T-cell (primary cell): ENCODE measurements around the gene JDP2. TPM values are rescaled to one million over a fixed set of nuclear protein-coding genes. Genes with fewer than 3 reads are reported as not detected.

Experiments
- ATAC-seq, 4 experiments: fragments of 200-7000 bp in 3 of 4; fragments of 150-1000 bp in 1 of 4; cut with Tn5 transposase; replicated peaks in 1 of 4; 1 replicate in 3 of 4; 2 replicates in 1 of 4; pipeline ENCODE4 v1.10.0; 2021; ENCODE audit warnings: moderate library complexity in 3 of 4, mild to moderate bottlenecking in 2 of 4, moderate number of reproducible peaks in 1 of 4
- CTCF ChIA-PET, 2 donors: fragments of 300-600 bp; sonication (Branson Sonifier 250); formaldehyde crosslinking; loops; one replicate each; lab custom pipeline; 2022; ENCODE audit warnings: antibody characterized with exemption in 2 of 2; lab: Charles Lee
- POLR2A ChIA-PET, 2 donors: fragments of 300-600 bp; sonication (Branson Sonifier 250); formaldehyde crosslinking; loops; one replicate each; lab custom pipeline; 2022; ENCODE audit warnings: antibody characterized with exemption in 2 of 2; lab: Charles Lee
- DNase-seq, 35 experiments: peaks; one replicate each; pipeline versions ENCODE4 v3.0.0 to v3.0.0-alpha.2; 2013 to 2023
- H3K27ac ChIP-seq: one replicate; pipeline ENCODE4 v1.5.1; 2013; ENCODE audit warnings: low read length
- H3K27me3 ChIP-seq, 2 experiments: replicated peaks in 1 of 2; 1 replicate in 1 of 2; 2 replicates in 1 of 2; pipeline versions ENCODE4 v1.6.1 to v1.7.0; 2013; ENCODE audit warnings: low read length in 1 of 2, mixed read lengths in 1 of 2; ENCODE audit not compliant: control insufficient read depth in 2 of 2, insufficient read depth in 2 of 2; ENCODE audit errors: extremely low read depth in 1 of 2
- H3K36me3 ChIP-seq, 2 donors: 1 replicate in 1 of 2; 2 replicates in 1 of 2; pipeline versions ENCODE4 v1.6.1 to v1.7.0; 2013; ENCODE audit warnings: low read length in 1 of 2; ENCODE audit not compliant: control insufficient read depth in 2 of 2, insufficient read depth in 1 of 2; ENCODE audit errors: extremely low read depth in 1 of 2
- H3K4me1 ChIP-seq, 2 experiments: 1 replicate in 1 of 2; 2 replicates in 1 of 2; pipeline versions ENCODE4 v1.6.1 to v1.7.0; 2013; ENCODE audit warnings: low read length in 2 of 2, mixed read lengths in 1 of 2; ENCODE audit not compliant: insufficient read depth in 2 of 2, control insufficient read depth in 1 of 2; ENCODE audit errors: extremely low read depth in 1 of 2
- H3K4me3 ChIP-seq, 2 donors: 1 replicate in 1 of 2; 2 replicates in 1 of 2; pipeline versions ENCODE4 v1.5.1 to v1.7.0; 2013; ENCODE audit warnings: mild to moderate bottlenecking in 2 of 2, low read length in 1 of 2, moderate library complexity in 1 of 2; ENCODE audit not compliant: control insufficient read depth in 1 of 2; ENCODE audit errors: extremely low read depth in 1 of 2
- H3K9me3 ChIP-seq: 2 replicates; pipeline ENCODE4 v1.7.0; 2013
- H3K27ac Mint-ChIP-seq, 2 donors: one replicate each; pipeline ENCODE4 v1.8.0; 2020 to 2021; ENCODE audit warnings: mild to moderate bottlenecking in 2 of 2, mixed read lengths in 2 of 2
- H3K27me3 Mint-ChIP-seq, 2 donors: one replicate each; pipeline ENCODE4 v1.8.0; 2021 to 2022; ENCODE audit warnings: mixed read lengths in 2 of 2
- H3K36me3 Mint-ChIP-seq: one replicate; pipeline ENCODE4 v1.8.0; 2021; ENCODE audit warnings: mixed read lengths
- H3K4me1 Mint-ChIP-seq, 3 donors: one replicate each; pipeline ENCODE4 v1.8.0; 2020 to 2022; ENCODE audit warnings: mixed read lengths in 3 of 3, mild to moderate bottlenecking in 1 of 3
- H3K4me3 Mint-ChIP-seq, 3 donors: one replicate each; pipeline ENCODE4 v1.8.0; 2020 to 2022; ENCODE audit warnings: mild to moderate bottlenecking in 3 of 3, mixed read lengths in 3 of 3, moderate library complexity in 3 of 3
- H3K9me3 Mint-ChIP-seq, 3 donors: one replicate each; pipeline ENCODE4 v1.8.0; 2020 to 2022; ENCODE audit warnings: mixed read lengths in 3 of 3
- WGBS: methylation state at CpG from one replicate; pipeline ENCODE4 v1.1.5; 2013; ENCODE audit warnings: missing lambda C conversion rate; ENCODE audit not compliant: insufficient coverage; 5-methylcytosine and 5-hydroxymethylcytosine counted together
- total RNA-seq, 35 experiments: library from RNA in 6 of 35; stranded (reverse) in 6 of 35; fragments of 120-200 nt in 1 of 35; gene quantifications; one replicate each; pipeline versions ENCODE4 v1.2.1 to v1.2.4 and lab custom pipeline; 2013 to 2026

JDP2 gene
- total RNA-seq, 5 donors from 2014 or later (not counting 1 experiment from before 2014, with no cell fraction given), result 0.45 to 0.93 (median 0.76) TPM

DNA sequence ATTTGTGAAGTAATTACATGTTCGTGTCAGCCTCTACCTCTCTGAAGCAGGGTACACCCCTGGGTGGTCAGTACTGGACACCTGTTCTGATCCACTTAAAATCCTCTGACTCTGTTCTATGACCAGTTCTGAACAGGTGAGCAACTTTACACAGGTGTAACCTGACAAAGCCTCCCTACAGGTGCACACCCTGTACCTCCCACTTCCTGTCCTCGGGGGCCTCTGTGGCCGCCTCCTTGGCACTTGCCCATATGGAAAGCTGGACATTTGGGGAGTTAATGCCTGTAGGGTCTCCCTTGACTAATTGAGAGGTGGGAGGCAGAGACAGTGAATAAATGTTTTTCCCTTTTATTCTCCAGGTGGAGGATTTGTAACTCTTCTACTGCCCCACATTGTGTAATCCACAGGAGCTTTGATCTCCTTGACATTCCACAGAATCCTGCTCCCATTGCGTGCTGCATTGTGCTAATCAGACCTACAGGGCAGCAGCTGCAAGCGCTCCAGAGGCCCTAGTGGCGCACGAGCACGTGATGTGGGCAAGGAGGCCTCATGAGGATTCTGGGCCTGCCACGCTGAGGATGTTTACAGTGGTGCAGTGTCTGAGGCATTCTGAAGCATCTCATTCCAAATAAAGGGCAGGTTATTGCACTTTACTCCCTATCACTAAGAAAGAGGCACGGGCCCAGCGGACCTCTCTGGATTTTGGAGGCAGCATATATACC lies 48.6 kb downstream of the JDP2 start:
- Mint-ChIP-seq H3K36me3 (no peaks in the 10 kb centered on the region), H3K27me3 (peaks cover 4 to 5% of the 10 kb centered on the region in 2 donors), H3K4me3 (no peak overlapping the region), H3K9me3 (no peaks in the 10 kb centered on the region), H3K27ac (no peak overlapping the region), H3K4me1 (no peaks in the 10 kb centered on the region)
- DNase-seq (no peak), ATAC-seq (no peak)
- Histone ChIP-seq H3K4me3 (no peak overlapping the region), H3K27ac (no peak overlapping the region), H3K27me3 (peaks cover 0 to 18% of the 10 kb centered on the region in 2 experiments), H3K9me3 (no peaks in the 10 kb centered on the region), H3K36me3 (no peaks in the 10 kb centered on the region), H3K4me1 (no peaks in the 10 kb centered on the region)
- CTCF ChIA-PET, result no interaction called here
- POLR2A ChIA-PET, result no interaction called here
- 80% methylated on average over 2 of the region's 11 CpGs for WGBS

DNA sequence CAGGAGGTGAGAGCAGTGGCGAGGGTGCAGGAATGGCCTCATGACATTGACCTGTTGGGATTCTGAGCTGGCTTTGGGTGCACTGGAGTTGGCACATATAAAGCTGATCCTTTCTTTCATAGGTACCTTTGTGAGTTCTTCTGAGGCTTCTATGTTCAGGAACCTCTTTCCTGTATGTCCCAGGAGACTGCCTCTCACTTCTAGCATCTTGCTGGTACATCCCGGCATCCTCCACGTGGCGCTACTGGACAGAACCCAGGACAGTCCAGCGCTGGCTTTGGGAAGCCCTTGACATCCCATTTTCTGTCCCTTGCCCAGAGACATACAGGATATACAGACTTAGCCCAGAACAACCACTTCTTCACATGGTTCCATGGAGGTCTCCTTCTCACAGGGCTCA lies 50.1 kb downstream of the JDP2 start:
- CTCF ChIA-PET, result no interaction called here
- no peak overlapping the region for H3K4me3 Mint-ChIP-seq
- no peaks in the 10 kb centered on the region for H3K9me3 Mint-ChIP-seq
- Histone ChIP-seq H3K9me3 (no peaks in the 10 kb centered on the region), H3K27me3 (peaks cover 0 to 23% of the 10 kb centered on the region in 2 experiments), H3K4me3 (no peak overlapping the region), H3K36me3 (no peaks in the 10 kb centered on the region), H3K4me1 (no peaks in the 10 kb centered on the region), H3K27ac (no peak overlapping the region)
- DNase-seq (no peak), ATAC-seq (no peak)
- H3K27me3 Mint-ChIP-seq, result peaks cover 4 to 5% of the 10 kb centered on the region in 2 donors
- 81% methylated on average over 5 of the region's 5 CpGs for WGBS
- H3K27ac Mint-ChIP-seq, result no peak overlapping the region
- no peaks in the 10 kb centered on the region for H3K4me1 Mint-ChIP-seq
- POLR2A ChIA-PET, result no interaction called here
- H3K36me3 Mint-ChIP-seq, result no peaks in the 10 kb centered on the region

- no peak for ATAC-seq
- peaks cover 0 to 23% of the 10 kb centered on the region in 2 experiments for H3K27me3 ChIP-seq
- H3K9me3 Mint-ChIP-seq, result no peaks in the 10 kb centered on the region
- H3K4me1 ChIP-seq, result no peaks in the 10 kb centered on the region
- peaks cover 3 to 4% of the 10 kb centered on the region in 2 donors for H3K27me3 Mint-ChIP-seq
- ChIA-PET CTCF (no interaction called here), POLR2A (no interaction called here)
- H3K4me1 Mint-ChIP-seq, result no peaks in the 10 kb centered on the region
- H3K27ac Mint-ChIP-seq, result no peak overlapping the region
- no peaks in the 10 kb centered on the region for H3K9me3 ChIP-seq
- H3K36me3 ChIP-seq, result no peaks in the 10 kb centered on the region
- no peaks in the 10 kb centered on the region for H3K36me3 Mint-ChIP-seq
- 81% methylated on average over 6 of the region's 11 CpGs for WGBS
- H3K4me3 Mint-ChIP-seq, result no peak overlapping the region
- no peak for DNase-seq
- H3K4me3 ChIP-seq, result no peak overlapping the region
- no peak overlapping the region for H3K27ac ChIP-seq
These were observed 52.2 kb downstream of the JDP2 start for GRCh38 chr14:75479770-75480600.

GRCh38 chr14:75482366-75482765 lies 54.5 kb downstream of the JDP2 start:
- DNase-seq, result no peak
- H3K36me3 ChIP-seq, result no peaks in the 10 kb centered on the region
- Mint-ChIP-seq H3K36me3 (no peaks in the 10 kb centered on the region), H3K9me3 (no peaks in the 10 kb centered on the region), H3K4me3 (no peak overlapping the region), H3K27ac (no peak overlapping the region), H3K4me1 (peaks cover 0 to 12% (median 9%) of the 10 kb centered on the region in 3 donors), H3K27me3 (peaks cover 0 to 2% of the 10 kb centered on the region in 2 donors)
- no peak for ATAC-seq
- ChIA-PET POLR2A (no interaction called here), CTCF (interaction anchor here in 1 of 2 donors (0.6 kb wide), 1 partner anchor 136 kb away, joined by 3 read pairs; no protein-coding TSS in a partner anchor)
- peaks cover 0 to 3% of the 10 kb centered on the region in 2 experiments for H3K4me1 ChIP-seq
- 90% methylated on average over 3 of the region's 4 CpGs for WGBS
- H3K9me3 ChIP-seq, result no peaks in the 10 kb centered on the region
- H3K27me3 ChIP-seq, result peaks cover 0 to 23% of the 10 kb centered on the region in 2 experiments
- no peak overlapping the region for H3K4me3 ChIP-seq
- H3K27ac ChIP-seq, result no peak overlapping the region

DNA sequence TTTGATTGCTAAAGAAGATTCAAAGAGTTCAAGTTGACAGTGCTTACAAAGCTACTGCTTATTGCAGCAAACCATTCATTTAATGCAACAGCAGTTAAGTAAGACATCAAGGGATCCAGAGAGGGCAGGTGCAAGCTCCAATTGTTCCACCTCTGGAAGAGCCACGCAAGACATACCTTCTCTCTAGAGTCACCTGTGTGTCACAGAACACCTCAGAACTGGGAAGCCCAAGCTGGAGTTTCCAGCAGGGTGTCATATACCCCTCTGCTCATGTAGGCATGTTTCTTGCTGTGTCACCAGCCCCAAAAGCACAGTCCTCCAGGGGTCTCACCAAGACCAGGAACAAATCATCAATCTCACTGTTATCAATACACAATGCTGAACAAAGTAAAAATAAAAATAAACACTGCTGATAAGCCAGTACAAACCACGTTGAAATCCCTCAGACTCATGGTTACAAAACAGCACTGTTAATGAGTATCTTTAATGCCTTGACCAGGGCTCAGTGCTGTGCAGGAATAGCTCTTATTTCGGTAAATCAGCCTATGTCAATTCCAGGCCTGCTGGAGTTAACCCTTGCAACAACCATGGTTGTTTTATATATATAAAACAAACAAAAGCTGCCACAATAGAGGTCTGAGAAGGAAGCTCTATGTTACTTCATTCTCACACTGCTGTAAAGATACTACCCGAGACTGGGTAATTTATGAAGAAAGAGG lies 57.0 kb downstream of the JDP2 start:
- H3K27me3 Mint-ChIP-seq, result peaks cover 0 to 2% of the 10 kb centered on the region in 2 donors
- no peak overlapping the region for H3K4me3 Mint-ChIP-seq
- no peak overlapping the region for H3K4me3 ChIP-seq
- H3K4me1 ChIP-seq, result peaks cover 0 to 13% of the 10 kb centered on the region in 2 experiments
- DNase-seq, result no peak
- no peaks in the 10 kb centered on the region for H3K9me3 Mint-ChIP-seq
- H3K27ac ChIP-seq, result no peak overlapping the region
- no peaks in the 10 kb centered on the region for H3K9me3 ChIP-seq
- peaks cover 7 to 17% (median 14%) of the 10 kb centered on the region in 3 donors for H3K4me1 Mint-ChIP-seq
- ATAC-seq, result no peak
- WGBS, result 90% methylated on average over 2 of the region's 4 CpGs
- ChIA-PET POLR2A (no interaction called here), CTCF (interaction anchor here in 1 of 2 donors (0.6 kb wide), 1 partner anchor 105 kb away, joined by 4 read pairs; no protein-coding TSS in a partner anchor)
- H3K27me3 ChIP-seq, result peaks cover 0 to 8% of the 10 kb centered on the region in 2 experiments
- no peaks in the 10 kb centered on the region for H3K36me3 Mint-ChIP-seq
- H3K36me3 ChIP-seq, result no peaks in the 10 kb centered on the region
- H3K27ac Mint-ChIP-seq, result no peak overlapping the region

- ChIA-PET POLR2A (no interaction called here), CTCF (interaction anchor here in 1 of 2 donors (1.3 kb wide), 1 partner anchor 355 kb away, joined by 3 read pairs; no protein-coding TSS in a partner anchor)
- H3K27ac Mint-ChIP-seq, result peak overlapping the region in 1 of 2 donors; percentile 66
- Histone ChIP-seq H3K36me3 (no peaks in the 10 kb centered on the region), H3K4me1 (peaks cover 0 to 13% of the 10 kb centered on the region in 2 experiments), H3K4me3 (no peak overlapping the region), H3K27me3 (peaks cover 0 to 5% of the 10 kb centered on the region in 2 experiments), H3K27ac (no peak overlapping the region), H3K9me3 (no peaks in the 10 kb centered on the region)
- DNase-seq (no peak), ATAC-seq (no peak)
- H3K9me3 Mint-ChIP-seq, result no peaks in the 10 kb centered on the region
- no peaks in the 10 kb centered on the region for H3K36me3 Mint-ChIP-seq
- no peak overlapping the region for H3K4me3 Mint-ChIP-seq
- H3K4me1 Mint-ChIP-seq, result peaks cover 7 to 17% (median 14%) of the 10 kb centered on the region in 3 donors
- no peaks in the 10 kb centered on the region for H3K27me3 Mint-ChIP-seq
- no CpG with 5 or more reads among the region's 1 CpG for WGBS
These were observed 58.5 kb downstream of the JDP2 start for GRCh38 chr14:75486318-75486717.
